HEK293 (cell line): ENCODE results near the gene EPS8L3.

Experiments used
- CTCF ChIA-PET: fragments of 350-600 bp; formaldehyde crosslinking; extraction: SDS; loops from one replicate; lab custom pipeline; 2021; ENCODE audit warnings: antibody characterized with exemption; lab: Yijun Ruan, JAX
- POLR2A ChIA-PET: fragments of 300-600 bp; formaldehyde crosslinking; extraction: SDS; loops from one replicate; lab custom pipeline; 2020; ENCODE audit warnings: antibody characterized with exemption, inconsistent platforms; lab: Yijun Ruan, JAX
- H3K27ac ChIP-seq: fragments of 200-500 bp; sonication (Bioruptor generic); 2 replicates; pipeline ENCODE4 v1.5.1; 2014; ENCODE audit warnings: low read depth, low read length, control low read depth, inconsistent platforms; ENCODE audit errors: extremely low read depth
- H3K36me3 ChIP-seq, 2 experiments: fragments of 200-500 bp in 1 of 2; sonication (Bioruptor generic) in 1 of 2; 1 replicate in 1 of 2; 2 replicates in 1 of 2; pipeline ENCODE4 v1.5.1; 2014 to 2017; ENCODE audit warnings: inconsistent platforms in 2 of 2, low read length in 2 of 2; ENCODE audit not compliant: control insufficient read depth in 2 of 2, insufficient read depth in 1 of 2
- H3K4me1 ChIP-seq: fragments of 200-500 bp; sonication (Bioruptor generic); 2 replicates; pipeline ENCODE4 v1.5.1; 2014; ENCODE audit warnings: mild to moderate bottlenecking, low read length, inconsistent platforms; ENCODE audit not compliant: control insufficient read depth, insufficient read depth
- H3K4me3 ChIP-seq: 2 replicates; pipeline ENCODE4 v1.5.1; 2011; ENCODE audit warnings: low read depth, mild to moderate bottlenecking, control low read depth, low read length, moderate library complexity
- H3K9me3 ChIP-seq: fragments of 200-500 bp; sonication (Bioruptor generic); 2 replicates; pipeline ENCODE4 v1.5.1; 2014; ENCODE audit warnings: low read depth, low read length, inconsistent platforms; ENCODE audit not compliant: control insufficient read depth, insufficient read depth
- FEZF1 ChIP-seq: fragments of 450-650 bp; formaldehyde crosslinking; IDR thresholded peaks from 2 replicates; pipeline ENCODE4 v1.5.1; 2016; ENCODE audit warnings: missing biosample characterization, missing genetic modification characterization
- OVOL3 ChIP-seq: fragments of 450-650 bp; formaldehyde crosslinking; IDR thresholded peaks from 2 replicates; pipeline ENCODE4 v1.5.1; 2016; ENCODE audit warnings: missing biosample characterization, missing genetic modification characterization
- SETDB1 ChIP-seq: IDR thresholded peaks from one replicate; pipeline ENCODE4 v1.6.1; 2017; ENCODE audit warnings: mild to moderate bottlenecking, low read length, moderate library complexity, mixed read lengths; ENCODE audit not compliant: insufficient read length
- YY1 ChIP-seq: fragments of 450-650 bp; formaldehyde crosslinking; IDR thresholded peaks from 2 replicates; pipeline ENCODE4 v1.5.1; 2018; ENCODE audit warnings: missing biosample characterization, missing genetic modification characterization
- ZBTB7A ChIP-seq: fragments of 450-650 bp; formaldehyde crosslinking; IDR thresholded peaks from 2 replicates; pipeline ENCODE4 v1.5.1; 2016; ENCODE audit warnings: low read depth, missing biosample characterization, missing genetic modification characterization
- ZFP37 ChIP-seq: fragments of 450-650 bp; formaldehyde crosslinking; IDR thresholded peaks from 2 replicates; pipeline ENCODE4 v1.5.1; 2016; ENCODE audit warnings: missing biosample characterization, missing genetic modification characterization
- ZFP41 ChIP-seq: fragments of 450-650 bp; formaldehyde crosslinking; IDR thresholded peaks from 2 replicates; pipeline ENCODE4 v1.5.1; 2016; ENCODE audit warnings: missing biosample characterization, missing genetic modification characterization, borderline replicate concordance
- ZNF121 ChIP-seq: fragments of 450-650 bp; formaldehyde crosslinking; IDR thresholded peaks from 2 replicates; pipeline ENCODE4 v1.5.1; 2016; ENCODE audit warnings: missing biosample characterization, missing genetic modification characterization
- ZNF174 ChIP-seq: fragments of 450-650 bp; formaldehyde crosslinking; IDR thresholded peaks from 2 replicates; pipeline ENCODE4 v1.5.0; 2017; ENCODE audit warnings: missing biosample characterization, mild to moderate bottlenecking, missing genetic modification characterization
- ZNF202 ChIP-seq: fragments of 450-650 bp; formaldehyde crosslinking; IDR thresholded peaks from 2 replicates; pipeline ENCODE4 v1.5.1; 2016; ENCODE audit warnings: missing biosample characterization, missing genetic modification characterization, borderline replicate concordance
- ZNF223 ChIP-seq: fragments of 450-650 bp; formaldehyde crosslinking; IDR thresholded peaks from 2 replicates; pipeline ENCODE4 v1.5.1; 2016; ENCODE audit warnings: missing biosample characterization, missing genetic modification characterization
- ZNF544 ChIP-seq: fragments of 450-650 bp; formaldehyde crosslinking; IDR thresholded peaks from 2 replicates; pipeline ENCODE4 v1.5.0; 2017; ENCODE audit warnings: missing biosample characterization, missing genetic modification characterization
- ZNF621 ChIP-seq: fragments of 450-650 bp; formaldehyde crosslinking; IDR thresholded peaks from 2 replicates; pipeline ENCODE4 v1.5.1; 2017; ENCODE audit warnings: missing biosample characterization, missing genetic modification characterization
- ZNF629 ChIP-seq: fragments of 450-650 bp; formaldehyde crosslinking; IDR thresholded peaks from 2 replicates; pipeline ENCODE4 v1.5.1; 2017; ENCODE audit warnings: missing biosample characterization, missing genetic modification characterization
- TF ChIP-seq, protein P1 (sequence below): fragments of 450-650 bp; formaldehyde crosslinking; IDR thresholded peaks from 2 replicates; pipeline ENCODE4 v1.5.1; 2016; ENCODE audit warnings: missing biosample characterization, missing genetic modification characterization
- TF ChIP-seq, protein P2 (sequence below): fragments of 450-650 bp; formaldehyde crosslinking; IDR thresholded peaks from 2 replicates; pipeline ENCODE4 v1.5.1; 2016; ENCODE audit warnings: missing biosample characterization, missing genetic modification characterization
- TF ChIP-seq, protein P3 (sequence below): fragments of 450-650 bp; formaldehyde crosslinking; IDR thresholded peaks from 2 replicates; pipeline ENCODE4 v1.5.1; 2017; ENCODE audit warnings: missing biosample characterization, mild to moderate bottlenecking, missing genetic modification characterization, moderate library complexity
- TF ChIP-seq, protein P4 (sequence below): fragments of 450-650 bp; formaldehyde crosslinking; IDR thresholded peaks from 2 replicates; pipeline ENCODE4 v1.5.1; 2016; ENCODE audit warnings: missing biosample characterization, missing genetic modification characterization, low read depth
- TF ChIP-seq, protein P5 (sequence below): fragments of 450-650 bp; formaldehyde crosslinking; IDR thresholded peaks from 2 replicates; pipeline ENCODE4 v1.5.1; 2016; ENCODE audit warnings: missing biosample characterization, missing genetic modification characterization
- TF ChIP-seq, protein P6 (sequence below): fragments of 450-650 bp; formaldehyde crosslinking; IDR thresholded peaks from 2 replicates; pipeline ENCODE4 v1.5.1; 2016; ENCODE audit warnings: missing biosample characterization, missing genetic modification characterization, low read depth

EPS8L3 gene

DNA sequence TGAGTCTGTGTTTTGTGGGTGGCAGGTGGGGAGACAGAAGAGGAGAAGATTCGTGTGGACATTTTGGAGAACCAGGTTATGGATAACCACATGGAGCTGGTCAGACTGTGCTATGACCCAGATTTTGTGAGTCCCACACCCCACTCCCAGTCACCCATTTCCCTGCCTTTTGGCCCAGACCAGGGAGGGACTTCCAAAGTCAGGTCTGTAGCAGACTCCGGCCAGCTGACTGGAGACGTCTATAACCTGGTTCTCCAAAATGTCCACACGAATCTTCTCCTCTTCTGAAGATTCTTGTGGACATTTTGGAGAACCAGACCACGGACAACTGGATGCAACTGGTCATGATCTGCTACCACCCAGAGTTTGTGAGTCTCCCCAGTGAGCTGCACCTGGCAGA is 50.1 kb downstream of the EPS8L3 start:
- Histone ChIP-seq H3K9me3 (no peaks in the 10 kb centered on the region), H3K27ac (no peak overlapping the region), H3K4me1 (no peaks in the 10 kb centered on the region), H3K4me3 (no peak overlapping the region)
- TF ChIP-seq, protein P1, sequence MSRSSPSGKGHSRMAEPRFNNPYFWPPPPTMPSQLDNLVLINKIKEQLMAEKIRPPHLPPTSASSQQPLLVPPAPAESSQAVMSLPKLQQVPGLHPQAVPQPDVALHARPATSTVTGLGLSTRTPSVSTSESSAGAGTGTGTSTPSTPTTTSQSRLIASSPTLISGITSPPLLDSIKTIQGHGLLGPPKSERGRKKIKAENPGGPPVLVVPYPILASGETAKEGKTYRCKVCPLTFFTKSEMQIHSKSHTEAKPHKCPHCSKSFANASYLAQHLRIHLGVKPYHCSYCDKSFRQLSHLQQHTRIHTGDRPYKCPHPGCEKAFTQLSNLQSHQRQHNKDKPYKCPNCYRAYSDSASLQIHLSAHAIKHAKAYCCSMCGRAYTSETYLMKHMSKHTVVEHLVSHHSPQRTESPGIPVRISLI (tag by site-specific recombination), result no peak
- TF ChIP-seq YY1 (tag by site-specific recombination), result no peak
- TF ChIP-seq, protein P2, sequence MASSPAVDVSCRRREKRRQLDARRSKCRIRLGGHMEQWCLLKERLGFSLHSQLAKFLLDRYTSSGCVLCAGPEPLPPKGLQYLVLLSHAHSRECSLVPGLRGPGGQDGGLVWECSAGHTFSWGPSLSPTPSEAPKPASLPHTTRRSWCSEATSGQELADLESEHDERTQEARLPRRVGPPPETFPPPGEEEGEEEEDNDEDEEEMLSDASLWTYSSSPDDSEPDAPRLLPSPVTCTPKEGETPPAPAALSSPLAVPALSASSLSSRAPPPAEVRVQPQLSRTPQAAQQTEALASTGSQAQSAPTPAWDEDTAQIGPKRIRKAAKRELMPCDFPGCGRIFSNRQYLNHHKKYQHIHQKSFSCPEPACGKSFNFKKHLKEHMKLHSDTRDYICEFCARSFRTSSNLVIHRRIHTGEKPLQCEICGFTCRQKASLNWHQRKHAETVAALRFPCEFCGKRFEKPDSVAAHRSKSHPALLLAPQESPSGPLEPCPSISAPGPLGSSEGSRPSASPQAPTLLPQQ, result no peak
- no peak for TF ChIP-seq ZBTB7A (tag by site-specific recombination)
- TF ChIP-seq, protein P3, sequence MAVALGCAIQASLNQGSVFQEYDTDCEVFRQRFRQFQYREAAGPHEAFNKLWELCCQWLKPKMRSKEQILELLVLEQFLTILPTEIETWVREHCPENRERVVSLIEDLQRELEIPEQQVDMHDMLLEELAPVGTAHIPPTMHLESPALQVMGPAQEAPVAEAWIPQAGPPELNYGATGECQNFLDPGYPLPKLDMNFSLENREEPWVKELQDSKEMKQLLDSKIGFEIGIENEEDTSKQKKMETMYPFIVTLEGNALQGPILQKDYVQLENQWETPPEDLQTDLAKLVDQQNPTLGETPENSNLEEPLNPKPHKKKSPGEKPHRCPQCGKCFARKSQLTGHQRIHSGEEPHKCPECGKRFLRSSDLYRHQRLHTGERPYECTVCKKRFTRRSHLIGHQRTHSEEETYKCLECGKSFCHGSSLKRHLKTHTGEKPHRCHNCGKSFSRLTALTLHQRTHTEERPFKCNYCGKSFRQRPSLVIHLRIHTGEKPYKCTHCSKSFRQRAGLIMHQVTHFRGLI, result no peak
- TF ChIP-seq, protein P4, sequence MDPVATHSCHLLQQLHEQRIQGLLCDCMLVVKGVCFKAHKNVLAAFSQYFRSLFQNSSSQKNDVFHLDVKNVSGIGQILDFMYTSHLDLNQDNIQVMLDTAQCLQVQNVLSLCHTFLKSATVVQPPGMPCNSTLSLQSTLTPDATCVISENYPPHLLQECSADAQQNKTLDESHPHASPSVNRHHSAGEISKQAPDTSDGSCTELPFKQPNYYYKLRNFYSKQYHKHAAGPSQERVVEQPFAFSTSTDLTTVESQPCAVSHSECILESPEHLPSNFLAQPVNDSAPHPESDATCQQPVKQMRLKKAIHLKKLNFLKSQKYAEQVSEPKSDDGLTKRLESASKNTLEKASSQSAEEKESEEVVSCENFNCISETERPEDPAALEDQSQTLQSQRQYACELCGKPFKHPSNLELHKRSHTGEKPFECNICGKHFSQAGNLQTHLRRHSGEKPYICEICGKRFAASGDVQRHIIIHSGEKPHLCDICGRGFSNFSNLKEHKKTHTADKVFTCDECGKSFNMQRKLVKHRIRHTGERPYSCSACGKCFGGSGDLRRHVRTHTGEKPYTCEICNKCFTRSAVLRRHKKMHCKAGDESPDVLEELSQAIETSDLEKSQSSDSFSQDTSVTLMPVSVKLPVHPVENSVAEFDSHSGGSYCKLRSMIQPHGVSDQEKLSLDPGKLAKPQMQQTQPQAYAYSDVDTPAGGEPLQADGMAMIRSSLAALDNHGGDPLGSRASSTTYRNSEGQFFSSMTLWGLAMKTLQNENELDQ (tag by site-specific recombination), result no peak
- TF ChIP-seq, protein P5, sequence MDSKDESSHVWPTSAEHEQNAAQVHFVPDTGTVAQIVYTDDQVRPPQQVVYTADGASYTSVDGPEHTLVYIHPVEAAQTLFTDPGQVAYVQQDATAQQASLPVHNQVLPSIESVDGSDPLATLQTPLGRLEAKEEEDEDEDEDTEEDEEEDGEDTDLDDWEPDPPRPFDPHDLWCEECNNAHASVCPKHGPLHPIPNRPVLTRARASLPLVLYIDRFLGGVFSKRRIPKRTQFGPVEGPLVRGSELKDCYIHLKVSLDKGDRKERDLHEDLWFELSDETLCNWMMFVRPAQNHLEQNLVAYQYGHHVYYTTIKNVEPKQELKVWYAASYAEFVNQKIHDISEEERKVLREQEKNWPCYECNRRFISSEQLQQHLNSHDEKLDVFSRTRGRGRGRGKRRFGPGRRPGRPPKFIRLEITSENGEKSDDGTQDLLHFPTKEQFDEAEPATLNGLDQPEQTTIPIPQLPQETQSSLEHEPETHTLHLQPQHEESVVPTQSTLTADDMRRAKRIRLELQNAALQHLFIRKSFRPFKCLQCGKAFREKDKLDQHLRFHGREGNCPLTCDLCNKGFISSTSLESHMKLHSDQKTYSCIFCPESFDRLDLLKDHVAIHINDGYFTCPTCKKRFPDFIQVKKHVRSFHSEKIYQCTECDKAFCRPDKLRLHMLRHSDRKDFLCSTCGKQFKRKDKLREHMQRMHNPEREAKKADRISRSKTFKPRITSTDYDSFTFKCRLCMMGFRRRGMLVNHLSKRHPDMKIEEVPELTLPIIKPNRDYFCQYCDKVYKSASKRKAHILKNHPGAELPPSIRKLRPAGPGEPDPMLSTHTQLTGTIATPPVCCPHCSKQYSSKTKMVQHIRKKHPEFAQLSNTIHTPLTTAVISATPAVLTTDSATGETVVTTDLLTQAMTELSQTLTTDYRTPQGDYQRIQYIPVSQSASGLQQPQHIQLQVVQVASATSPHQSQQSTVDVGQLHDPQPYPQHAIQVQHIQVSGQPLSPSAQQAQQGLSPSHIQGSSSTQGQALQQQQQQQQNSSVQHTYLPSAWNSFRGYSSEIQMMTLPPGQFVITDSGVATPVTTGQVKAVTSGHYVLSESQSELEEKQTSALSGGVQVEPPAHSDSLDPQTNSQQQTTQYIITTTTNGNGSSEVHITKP (tag by site-specific recombination), result no peak
- TF ChIP-seq ZNF544 (tag by site-specific recombination), result no peak
- no peak for TF ChIP-seq ZNF621 (tag by site-specific recombination)
- TF ChIP-seq ZNF202 (tag by site-specific recombination), result no peak
- no peak for TF ChIP-seq OVOL3
- no peak for TF ChIP-seq ZNF223 (tag by site-specific recombination)
- TF ChIP-seq, all 188 proteins: peak for 0
- ChIA-PET POLR2A (no interaction called here), CTCF (no interaction called here)
- H3K36me3 ChIP-seq, result no peaks in the 10 kb centered on the region

DNA sequence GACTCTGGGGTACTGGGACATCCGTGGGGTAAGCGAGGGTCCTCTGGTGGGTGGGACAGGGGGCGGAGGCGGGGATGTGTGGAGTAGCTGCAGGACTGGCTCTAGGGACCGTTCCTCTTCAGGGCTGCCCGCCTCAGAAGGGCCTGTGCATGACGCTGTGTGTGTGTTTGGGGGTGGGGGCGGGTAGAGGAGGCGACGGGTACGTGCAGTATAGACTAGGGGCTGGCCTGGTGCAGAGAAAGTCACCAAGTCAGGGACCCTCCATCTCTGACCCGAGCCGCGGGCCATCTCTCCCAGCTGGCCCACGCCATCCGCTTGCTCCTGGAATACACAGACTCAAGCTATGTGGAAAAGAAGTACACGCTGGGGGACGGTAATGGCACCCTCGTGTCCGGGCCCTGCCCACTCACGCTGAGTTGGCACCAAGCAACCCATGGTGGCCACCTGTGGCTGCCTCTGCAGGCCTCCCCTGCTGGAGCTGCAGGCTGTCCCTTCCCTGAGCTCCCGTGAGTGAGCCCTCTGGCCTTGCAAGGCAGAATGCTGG is 51.3 kb downstream of the EPS8L3 start:
- no peaks in the 10 kb centered on the region for H3K36me3 ChIP-seq
- no peaks in the 10 kb centered on the region for H3K4me1 ChIP-seq
- ChIA-PET CTCF (interaction anchor here (0.6 kb wide), 1 partner anchor 8 kb away, joined by 4 read pairs; no protein-coding TSS in a partner anchor), POLR2A (no interaction called here)
- H3K27ac ChIP-seq, result no peak overlapping the region
- no peaks in the 10 kb centered on the region for H3K9me3 ChIP-seq
- H3K4me3 ChIP-seq, result no peak overlapping the region
- TF ChIP-seq ZNF629 (tag by site-specific recombination) (no peak), ZNF223 (tag by site-specific recombination) (no peak), ZFP37 (tag by site-specific recombination) (no peak), FEZF1 (tag by site-specific recombination) (no peak), ZNF174 (tag by site-specific recombination) (no peak), ZFP41 (tag by site-specific recombination) (no peak), SETDB1 (no peak), ZNF121 (tag by site-specific recombination) (no peak)
- TF ChIP-seq, protein P6, sequence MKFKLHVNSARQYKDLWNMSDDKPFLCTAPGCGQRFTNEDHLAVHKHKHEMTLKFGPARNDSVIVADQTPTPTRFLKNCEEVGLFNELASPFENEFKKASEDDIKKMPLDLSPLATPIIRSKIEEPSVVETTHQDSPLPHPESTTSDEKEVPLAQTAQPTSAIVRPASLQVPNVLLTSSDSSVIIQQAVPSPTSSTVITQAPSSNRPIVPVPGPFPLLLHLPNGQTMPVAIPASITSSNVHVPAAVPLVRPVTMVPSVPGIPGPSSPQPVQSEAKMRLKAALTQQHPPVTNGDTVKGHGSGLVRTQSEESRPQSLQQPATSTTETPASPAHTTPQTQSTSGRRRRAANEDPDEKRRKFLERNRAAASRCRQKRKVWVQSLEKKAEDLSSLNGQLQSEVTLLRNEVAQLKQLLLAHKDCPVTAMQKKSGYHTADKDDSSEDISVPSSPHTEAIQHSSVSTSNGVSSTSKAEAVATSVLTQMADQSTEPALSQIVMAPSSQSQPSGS (tag by site-specific recombination), result no peak
